Measurements from ENCODE around the gene FAM217A.

The FAM217A gene

DNA sequence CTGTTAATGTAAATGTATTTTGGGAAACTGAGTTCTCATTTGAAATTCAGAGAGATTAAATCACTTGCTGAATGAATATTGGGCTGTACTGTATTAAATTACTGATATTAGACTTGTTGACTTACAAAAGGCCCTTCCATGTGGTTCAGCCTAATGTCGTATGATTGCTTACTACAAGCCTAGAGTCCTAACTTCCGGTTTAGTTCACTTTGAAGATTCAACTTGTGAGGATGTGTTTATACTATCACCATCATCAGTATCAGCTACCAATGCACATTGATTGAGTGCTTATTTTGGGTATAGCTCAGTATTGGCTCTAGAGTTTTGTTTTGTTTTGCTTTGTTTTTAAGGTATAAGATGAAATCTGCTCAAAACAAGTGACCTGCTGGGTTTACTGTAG lies 48.3 kb downstream of the FAM217A start:
- TF ChIP-seq, protein P1, sequence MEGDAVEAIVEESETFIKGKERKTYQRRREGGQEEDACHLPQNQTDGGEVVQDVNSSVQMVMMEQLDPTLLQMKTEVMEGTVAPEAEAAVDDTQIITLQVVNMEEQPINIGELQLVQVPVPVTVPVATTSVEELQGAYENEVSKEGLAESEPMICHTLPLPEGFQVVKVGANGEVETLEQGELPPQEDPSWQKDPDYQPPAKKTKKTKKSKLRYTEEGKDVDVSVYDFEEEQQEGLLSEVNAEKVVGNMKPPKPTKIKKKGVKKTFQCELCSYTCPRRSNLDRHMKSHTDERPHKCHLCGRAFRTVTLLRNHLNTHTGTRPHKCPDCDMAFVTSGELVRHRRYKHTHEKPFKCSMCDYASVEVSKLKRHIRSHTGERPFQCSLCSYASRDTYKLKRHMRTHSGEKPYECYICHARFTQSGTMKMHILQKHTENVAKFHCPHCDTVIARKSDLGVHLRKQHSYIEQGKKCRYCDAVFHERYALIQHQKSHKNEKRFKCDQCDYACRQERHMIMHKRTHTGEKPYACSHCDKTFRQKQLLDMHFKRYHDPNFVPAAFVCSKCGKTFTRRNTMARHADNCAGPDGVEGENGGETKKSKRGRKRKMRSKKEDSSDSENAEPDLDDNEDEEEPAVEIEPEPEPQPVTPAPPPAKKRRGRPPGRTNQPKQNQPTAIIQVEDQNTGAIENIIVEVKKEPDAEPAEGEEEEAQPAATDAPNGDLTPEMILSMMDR (IDR thresholded peaks at IDR 0.05): no peak
- no peaks in the 10 kb centered on the region for H3K4me1 ChIP-seq (ENCODE audit: control insufficient read depth in 1 of 2, insufficient read depth in 1 of 2, low read depth in 1 of 2, low read length in 1 of 2)
- H3K36me3 ChIP-seq: peaks cover 2% of the 10 kb centered on the region
- no peaks in the 10 kb centered on the region for H3K27me3 ChIP-seq
- H3K9me3 ChIP-seq: no peaks in the 10 kb centered on the region
- no peak overlapping the region for H3K27ac ChIP-seq
- no peak overlapping the region for H3K4me3 ChIP-seq (ENCODE audit: low read depth in 1 of 2, low read length in 1 of 2)

DNA sequence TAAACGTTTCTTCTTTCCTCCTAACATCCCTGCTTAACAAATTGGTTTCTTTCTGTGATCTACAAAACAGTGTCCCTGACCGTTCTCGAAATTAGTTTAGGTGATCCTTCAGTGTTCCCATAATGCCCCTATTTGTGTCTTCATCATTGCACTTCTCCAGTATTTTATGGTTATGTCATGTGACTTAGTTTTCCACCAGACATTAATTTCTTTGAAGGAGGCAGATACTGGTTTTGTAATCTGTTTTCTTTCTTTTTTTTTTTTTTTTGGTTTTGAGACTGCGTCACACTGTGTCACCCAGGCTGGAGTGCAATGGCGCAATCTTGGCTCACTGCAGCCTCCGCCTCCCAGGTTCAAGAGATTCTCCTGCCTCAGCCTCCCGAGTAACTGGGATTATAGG lies 49.2 kb downstream of the FAM217A start:
- no peak overlapping the region for H3K27ac ChIP-seq
- no peaks in the 10 kb centered on the region for H3K4me1 ChIP-seq (ENCODE audit: control insufficient read depth in 1 of 2, insufficient read depth in 1 of 2, low read depth in 1 of 2, low read length in 1 of 2)
- H3K4me3 ChIP-seq (ENCODE audit: low read depth in 1 of 2, low read length in 1 of 2): no peak overlapping the region
- no peaks in the 10 kb centered on the region for H3K27me3 ChIP-seq
- peaks cover 2% of the 10 kb centered on the region for H3K36me3 ChIP-seq
- TF ChIP-seq, protein P1 (IDR thresholded peaks at IDR 0.05): no peak
- no peaks in the 10 kb centered on the region for H3K9me3 ChIP-seq

DNA sequence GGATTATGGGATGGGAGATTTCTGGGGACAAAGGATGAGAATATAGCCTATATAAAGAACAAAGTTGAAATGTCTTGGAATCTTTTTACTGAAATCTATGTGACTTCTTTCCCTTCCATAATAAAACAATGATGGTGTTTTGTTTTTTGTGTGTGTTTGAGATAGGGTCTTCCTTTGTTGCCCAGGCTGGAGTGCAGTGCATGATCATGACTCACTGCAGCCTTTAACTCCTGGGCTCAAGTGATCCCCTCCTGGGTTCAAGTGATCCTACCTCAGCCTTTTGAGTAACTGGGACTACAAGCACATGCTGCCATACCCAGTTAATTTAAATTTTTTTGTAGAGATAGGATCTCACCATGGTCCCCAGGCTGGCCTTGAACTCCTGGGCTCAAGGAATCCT lies 50.9 kb downstream of the FAM217A start:
- Histone ChIP-seq H3K27ac (no peak overlapping the region), H3K4me3 (ENCODE audit: low read depth in 1 of 2, low read length in 1 of 2) (no peak overlapping the region), H3K9me3 (no peaks in the 10 kb centered on the region), H3K27me3 (no peaks in the 10 kb centered on the region), H3K36me3 (peaks cover 2% of the 10 kb centered on the region), H3K4me1 (ENCODE audit: control insufficient read depth in 1 of 2, insufficient read depth in 1 of 2, low read depth in 1 of 2, low read length in 1 of 2) (peaks cover 9 to 10% of the 10 kb centered on the region in 2 experiments)
- TF ChIP-seq, protein P1 (IDR thresholded peaks at IDR 0.05): no peak

DNA sequence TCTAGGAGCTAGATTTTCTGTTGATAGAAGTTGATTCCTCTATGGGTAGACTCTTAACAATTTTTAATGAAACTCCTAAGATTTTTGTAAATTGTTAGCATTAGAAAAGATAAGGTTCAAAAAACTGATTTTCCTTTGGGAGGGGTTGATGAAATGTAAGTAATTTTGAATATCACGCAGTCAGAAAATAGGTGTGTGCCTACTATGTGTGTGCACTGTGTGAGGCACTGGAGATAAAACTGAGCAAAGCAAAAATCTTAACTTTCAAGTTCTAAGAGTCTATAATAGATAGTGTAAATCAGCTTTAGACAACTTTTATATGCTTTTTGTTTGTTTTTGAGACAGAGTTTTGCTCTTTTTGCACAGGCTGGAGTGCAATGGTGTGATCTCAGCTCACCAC lies 53.3 kb downstream of the FAM217A start:
- Histone ChIP-seq H3K9me3 (no peaks in the 10 kb centered on the region), H3K4me1 (ENCODE audit: control insufficient read depth in 1 of 2, insufficient read depth in 1 of 2, low read depth in 1 of 2, low read length in 1 of 2) (peaks cover 28% of the 10 kb centered on the region in 2 experiments), H3K36me3 (peaks cover 2% of the 10 kb centered on the region), H3K27ac (no peak overlapping the region), H3K4me3 (ENCODE audit: low read depth in 1 of 2, low read length in 1 of 2) (no peak overlapping the region), H3K27me3 (no peaks in the 10 kb centered on the region)
- TF ChIP-seq, protein P1 (IDR thresholded peaks at IDR 0.05): no peak

DNA sequence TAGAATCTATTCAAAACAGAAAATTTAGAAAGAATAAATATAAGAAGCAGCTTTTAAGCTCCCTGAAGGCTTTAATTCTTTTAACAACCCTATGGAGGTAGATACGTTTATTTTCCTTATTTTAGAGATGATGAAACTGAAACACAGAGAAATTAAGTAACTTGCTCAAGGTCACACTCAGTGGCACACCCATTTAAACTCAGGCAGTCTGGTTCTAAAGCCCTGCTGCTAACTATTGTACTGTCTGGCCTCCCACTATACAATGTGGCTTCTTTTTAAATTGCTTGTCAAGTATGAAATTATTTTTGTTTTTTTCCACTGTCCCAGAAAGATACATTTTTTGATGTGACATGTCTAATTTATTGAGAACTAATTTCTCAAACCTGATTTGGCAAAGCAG lies 55.7 kb downstream of the FAM217A start:
- H3K27ac ChIP-seq: no peak overlapping the region
- H3K4me1 ChIP-seq (ENCODE audit: control insufficient read depth in 1 of 2, insufficient read depth in 1 of 2, low read depth in 1 of 2, low read length in 1 of 2): peaks cover 44% of the 10 kb centered on the region in 2 experiments
- no peaks in the 10 kb centered on the region for H3K9me3 ChIP-seq
- no peaks in the 10 kb centered on the region for H3K27me3 ChIP-seq
- peaks cover 2% of the 10 kb centered on the region for H3K36me3 ChIP-seq
- H3K4me3 ChIP-seq (ENCODE audit: low read depth in 1 of 2, low read length in 1 of 2): no peak overlapping the region
- TF ChIP-seq, protein P1 (IDR thresholded peaks at IDR 0.05): no peak

Measured in neutrophil (primary cell).